ENCODE results near the gene ATG4C.

DNA sequence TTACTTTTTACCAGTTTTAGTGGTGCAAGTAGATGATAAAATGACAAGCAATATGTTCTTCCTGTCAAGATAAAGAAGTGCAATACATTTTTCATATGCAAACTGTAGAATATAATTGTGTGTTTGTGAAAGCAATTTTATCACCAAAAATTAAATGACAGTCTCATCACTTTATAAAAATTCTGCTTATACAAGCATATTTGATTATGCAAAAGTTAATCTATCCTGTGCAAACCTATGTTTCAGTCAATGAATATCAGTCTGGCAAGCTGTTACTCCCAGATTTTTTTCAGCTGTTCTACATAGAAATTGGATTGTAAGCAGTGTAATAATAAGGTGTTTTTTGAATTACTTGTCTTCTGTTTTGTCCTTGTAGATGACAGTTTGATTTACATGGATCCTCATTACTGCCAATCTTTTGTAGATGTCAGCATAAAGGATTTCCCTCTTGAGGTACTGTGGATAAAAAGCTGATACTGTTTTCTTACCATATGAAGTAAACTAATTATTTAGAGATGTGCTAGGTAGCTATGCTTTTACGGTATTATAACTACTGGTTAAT, 50.5 kb downstream of the ATG4C start:
- TF ChIP-seq CHD2 (IDR thresholded peaks at IDR 0.05; ENCODE audit: borderline replicate concordance, low read depth, low read length) (no peak), CREB1 (IDR thresholded peaks at IDR 0.05; ENCODE audit: low read depth) (no peak), EZH2 (IDR thresholded peaks at IDR 0.05; ENCODE audit: borderline replicate concordance, control insufficient read depth, low read depth, low read length) (no peak), HCFC1 (IDR thresholded peaks at IDR 0.05; ENCODE audit: low read length) (no peak)
- TF ChIP-seq, protein P1, sequence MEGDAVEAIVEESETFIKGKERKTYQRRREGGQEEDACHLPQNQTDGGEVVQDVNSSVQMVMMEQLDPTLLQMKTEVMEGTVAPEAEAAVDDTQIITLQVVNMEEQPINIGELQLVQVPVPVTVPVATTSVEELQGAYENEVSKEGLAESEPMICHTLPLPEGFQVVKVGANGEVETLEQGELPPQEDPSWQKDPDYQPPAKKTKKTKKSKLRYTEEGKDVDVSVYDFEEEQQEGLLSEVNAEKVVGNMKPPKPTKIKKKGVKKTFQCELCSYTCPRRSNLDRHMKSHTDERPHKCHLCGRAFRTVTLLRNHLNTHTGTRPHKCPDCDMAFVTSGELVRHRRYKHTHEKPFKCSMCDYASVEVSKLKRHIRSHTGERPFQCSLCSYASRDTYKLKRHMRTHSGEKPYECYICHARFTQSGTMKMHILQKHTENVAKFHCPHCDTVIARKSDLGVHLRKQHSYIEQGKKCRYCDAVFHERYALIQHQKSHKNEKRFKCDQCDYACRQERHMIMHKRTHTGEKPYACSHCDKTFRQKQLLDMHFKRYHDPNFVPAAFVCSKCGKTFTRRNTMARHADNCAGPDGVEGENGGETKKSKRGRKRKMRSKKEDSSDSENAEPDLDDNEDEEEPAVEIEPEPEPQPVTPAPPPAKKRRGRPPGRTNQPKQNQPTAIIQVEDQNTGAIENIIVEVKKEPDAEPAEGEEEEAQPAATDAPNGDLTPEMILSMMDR (IDR thresholded peaks at IDR 0.05 in 2 of 3, conservative IDR thresholded peaks at IDR 0.05 in 1 of 3; ENCODE audit: control insufficient read depth in 2 of 3, extremely low read depth in 1 of 3, insufficient read depth in 1 of 3, low read depth in 3 of 3, low read length in 3 of 3): no peak
